GM04504 (cell line): Measurements from ENCODE around the gene SLC13A4.
A peak's percentile ranks its signal among the peaks of the same experiment; 100 is the strongest.
"Not testable (repeated sequence)": the region's sequence is repeated elsewhere in the genome, so short reads cannot be mapped to it uniquely, and the experiment has no call there.

Experiments
- DNase-seq: peaks from one replicate; pipeline ENCODE4 v3.0.0-alpha.2; 2012; ENCODE audit warnings: low read depth

The SLC13A4 gene

GRCh38 chr7:135692055-135692454 is 35.9 kb downstream of the SLC13A4 start:
- no peak for DNase-seq

GRCh38 chr7:135690566-135690965 is 37.4 kb downstream of the SLC13A4 start:
- DNase-seq: no peak

DNA sequence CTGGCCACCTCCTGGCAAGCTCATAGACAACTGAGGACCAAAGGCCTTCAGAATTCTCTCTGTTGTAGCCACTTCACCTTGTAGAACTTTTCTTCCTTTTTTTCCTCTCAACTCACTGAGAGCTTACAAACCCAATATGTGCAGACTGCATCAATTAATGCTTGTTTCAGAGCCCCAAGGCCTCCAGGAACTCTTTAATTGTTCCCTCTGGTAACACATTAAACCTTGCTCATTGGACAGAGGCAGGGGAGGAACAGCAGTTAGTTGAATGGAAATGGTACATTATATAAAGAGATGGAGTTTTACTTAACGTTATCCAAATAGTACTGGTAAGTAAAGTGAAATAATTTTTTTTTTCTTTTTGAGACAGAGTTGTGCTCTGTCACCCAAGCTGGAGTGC is 40.5 kb downstream of the SLC13A4 start:
- no peak for DNase-seq

DNA sequence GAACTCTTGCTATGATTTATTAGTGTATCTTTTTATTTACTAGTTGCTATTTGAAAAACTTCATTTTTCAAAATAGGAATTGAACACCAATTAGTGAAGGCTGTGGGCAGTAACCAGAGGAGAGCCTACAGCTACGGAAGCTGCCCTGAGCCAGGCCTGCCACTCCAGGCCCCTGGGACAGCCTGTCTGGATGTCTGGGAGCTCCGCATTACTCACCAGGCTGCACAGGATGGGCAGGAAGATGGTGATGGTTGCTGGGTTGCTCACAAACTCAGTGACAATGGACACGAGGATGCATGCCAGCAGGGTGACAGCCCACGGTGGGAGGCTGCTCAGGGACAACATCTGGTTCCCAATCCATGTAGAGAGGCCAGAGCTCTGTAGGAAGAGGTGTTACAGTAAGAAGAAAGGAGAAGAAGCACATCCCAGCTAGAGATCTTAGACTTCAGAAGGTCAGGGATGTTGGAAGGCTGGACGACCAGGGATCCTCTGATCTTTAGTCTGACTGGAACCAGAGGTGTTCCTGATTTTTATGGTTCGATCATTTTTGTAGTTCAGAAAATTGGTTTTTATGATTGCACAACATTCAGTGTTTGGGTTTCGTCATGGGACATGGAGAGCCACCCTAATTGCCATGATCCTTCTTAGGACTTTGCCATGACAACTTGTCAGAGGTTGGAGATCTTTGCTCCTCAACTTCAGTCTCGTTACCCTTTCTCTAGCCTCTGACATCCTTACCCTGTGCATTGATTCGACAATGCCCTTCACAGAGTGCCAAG is 42.5 kb downstream of the SLC13A4 start:
- no peak for DNase-seq

DNA sequence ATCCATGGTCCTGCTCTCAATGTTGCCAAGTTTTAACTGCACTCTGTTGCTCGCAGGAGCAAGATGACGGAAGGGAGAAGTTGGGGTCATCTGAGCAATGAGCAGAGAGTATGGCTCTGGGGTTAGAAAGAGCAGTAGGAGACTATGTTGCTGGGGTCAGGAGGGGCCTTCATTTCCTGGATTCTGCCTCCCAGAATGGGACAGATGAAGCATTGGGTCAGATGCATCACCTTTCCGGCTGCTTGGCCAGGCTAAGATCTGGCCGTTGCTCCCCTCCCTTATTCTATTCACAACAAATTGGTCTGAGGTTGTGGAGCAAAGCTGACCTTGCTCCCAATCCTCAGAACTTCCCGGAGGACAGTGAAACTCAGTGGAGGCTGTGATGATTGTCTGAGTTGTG is 43.3 kb downstream of the SLC13A4 start:
- no peak for DNase-seq

DNA sequence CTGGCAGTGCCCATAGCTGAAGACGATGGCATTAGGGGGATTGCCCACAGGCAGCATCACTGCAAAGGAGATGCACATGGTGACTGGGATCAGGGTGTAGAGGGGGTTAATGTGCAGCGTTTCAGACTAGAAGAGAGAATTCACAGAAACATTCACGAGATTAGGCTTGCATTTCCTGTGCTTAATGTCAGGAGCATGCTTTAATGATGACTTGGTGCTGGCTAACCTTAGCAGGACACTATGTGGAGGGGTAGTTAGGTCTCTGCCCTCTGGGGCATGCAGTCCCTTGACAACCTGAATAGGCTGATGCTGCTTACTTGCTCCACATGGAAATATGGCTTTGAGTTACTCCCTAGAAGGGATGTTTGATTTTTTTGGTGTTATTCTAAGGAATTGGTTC is 43.9 kb downstream of the SLC13A4 start:
- DNase-seq: no peak

- no peak for DNase-seq
Measured at GRCh38 chr7:135683609-135684008, 44.4 kb downstream of the SLC13A4 start.

- DNase-seq: no peak
Measured at GRCh38 chr7:135682191-135682590, 45.8 kb downstream of the SLC13A4 start.

- DNase-seq: no peak
Measured at GRCh38 chr7:135681762-135682161, 46.2 kb downstream of the SLC13A4 start.

DNA sequence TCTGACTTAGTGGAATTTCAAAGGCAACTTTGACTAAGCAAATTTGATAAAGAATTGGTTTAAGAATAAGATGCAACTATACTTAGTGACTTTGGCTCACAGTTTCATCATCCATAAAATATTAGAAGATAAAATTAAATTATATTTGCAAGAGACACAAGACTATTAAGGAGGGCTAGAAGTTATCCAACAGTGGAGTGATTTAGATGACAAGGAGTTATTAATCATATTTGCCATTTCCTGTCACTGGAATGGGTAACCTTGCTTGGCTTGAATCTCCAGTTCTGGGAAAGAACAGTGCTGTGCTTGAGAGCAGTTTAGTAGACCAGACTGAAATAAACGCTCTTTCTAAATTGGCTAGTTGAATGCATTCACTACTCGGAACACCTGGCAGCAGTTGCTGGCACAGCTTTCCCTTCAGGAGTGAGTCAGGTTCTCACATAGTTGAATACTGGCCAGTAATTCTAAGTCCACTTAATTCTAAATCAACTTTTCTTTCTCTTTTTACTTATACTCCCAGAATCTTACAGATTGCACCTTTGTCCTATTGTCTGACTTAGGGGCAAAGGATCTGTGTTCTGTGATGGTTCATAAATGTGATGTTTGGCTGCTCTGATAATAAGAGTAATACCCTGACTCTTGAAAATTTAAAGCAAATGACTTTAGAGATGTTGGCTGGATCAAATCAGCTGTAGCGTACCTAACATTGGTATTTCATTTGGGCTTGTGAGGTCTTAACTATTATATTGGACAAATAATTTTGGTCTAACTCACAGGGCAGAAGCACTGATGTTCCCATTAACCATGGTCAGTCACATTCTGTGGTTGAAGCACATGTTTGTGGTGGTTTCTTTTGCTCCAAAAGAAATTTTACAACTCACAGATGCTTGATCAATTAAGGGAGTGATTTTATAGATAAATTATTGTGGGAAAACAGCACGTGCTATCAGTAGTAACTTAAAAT is 49.1 kb downstream of the SLC13A4 start:
- no peak for DNase-seq

- DNase-seq: no peak
Measured at GRCh38 chr7:135673360-135673706, 54.7 kb downstream of the SLC13A4 start.

DNA sequence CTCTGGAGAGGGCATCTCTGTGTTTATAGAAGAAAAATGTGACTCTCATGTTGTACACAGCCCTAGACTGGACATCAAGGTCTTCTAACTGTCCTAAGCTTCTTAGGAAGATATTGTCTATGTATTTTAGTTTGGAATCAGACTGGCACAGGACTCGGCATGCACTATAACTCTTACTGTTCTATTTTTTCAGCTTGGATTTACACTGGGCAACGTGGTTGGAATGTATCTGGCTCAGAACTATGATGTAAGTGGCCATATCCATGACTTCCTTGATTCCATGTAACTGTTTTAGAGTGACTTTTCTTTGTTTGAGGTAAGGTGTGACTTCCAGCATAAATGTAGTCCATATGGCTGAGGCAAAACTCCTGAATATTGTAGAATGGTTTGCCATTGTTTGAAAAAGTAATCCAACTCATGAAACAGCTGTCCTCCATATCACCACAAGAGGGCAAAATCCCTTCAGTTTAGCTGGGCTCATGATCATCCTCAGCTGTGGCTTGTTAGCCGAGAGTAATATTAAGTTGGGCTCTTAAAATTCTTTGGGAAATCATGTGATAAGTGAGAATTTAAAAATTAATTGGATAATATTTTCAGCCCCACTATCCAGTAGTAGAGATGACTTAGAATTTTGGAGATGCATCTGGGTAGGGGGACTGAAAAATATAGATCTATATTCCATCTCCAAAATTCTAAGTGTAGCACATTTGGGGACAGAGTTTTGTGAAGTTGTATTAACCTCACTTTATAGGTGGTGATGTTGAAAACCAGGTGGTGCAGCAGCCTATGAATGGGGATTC is 55.2 kb downstream of the SLC13A4 start:
- no peak for DNase-seq

GRCh38 chr7:135670179-135670578 is 57.8 kb downstream of the SLC13A4 start:
- peak; percentile 51 for DNase-seq

- no peak for DNase-seq
Measured at GRCh38 chr7:135669774-135670173, 58.2 kb downstream of the SLC13A4 start.

DNA sequence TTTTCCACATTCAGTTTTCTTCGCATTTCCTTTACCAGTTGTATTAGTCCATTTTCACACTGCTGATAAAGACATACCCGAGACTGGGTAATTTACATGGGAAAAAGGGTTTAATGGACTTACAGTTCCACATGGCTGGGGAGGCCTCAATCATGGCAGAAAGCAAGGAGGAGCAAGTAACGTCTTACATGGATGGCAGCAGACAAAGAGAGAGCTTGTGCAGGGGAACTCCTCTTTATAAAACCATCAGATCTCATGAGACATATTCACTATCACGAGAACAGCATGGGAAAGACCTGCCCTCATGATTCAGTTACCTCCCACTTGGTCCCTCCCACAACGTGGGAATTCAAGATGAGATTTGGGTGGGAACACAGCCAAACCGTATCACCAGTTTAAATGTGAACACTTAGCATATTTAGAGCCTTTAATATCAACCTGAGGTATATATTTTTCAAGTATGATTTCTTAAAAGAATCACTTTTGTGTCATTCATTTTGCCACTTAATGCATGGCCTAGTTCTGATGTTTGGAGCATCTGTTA is 59.1 kb downstream of the SLC13A4 start:
- DNase-seq: not testable (repeated sequence)

- DNase-seq: not testable (repeated sequence)
Measured at GRCh38 chr7:135667626-135668025, 60.4 kb downstream of the SLC13A4 start.

DNA sequence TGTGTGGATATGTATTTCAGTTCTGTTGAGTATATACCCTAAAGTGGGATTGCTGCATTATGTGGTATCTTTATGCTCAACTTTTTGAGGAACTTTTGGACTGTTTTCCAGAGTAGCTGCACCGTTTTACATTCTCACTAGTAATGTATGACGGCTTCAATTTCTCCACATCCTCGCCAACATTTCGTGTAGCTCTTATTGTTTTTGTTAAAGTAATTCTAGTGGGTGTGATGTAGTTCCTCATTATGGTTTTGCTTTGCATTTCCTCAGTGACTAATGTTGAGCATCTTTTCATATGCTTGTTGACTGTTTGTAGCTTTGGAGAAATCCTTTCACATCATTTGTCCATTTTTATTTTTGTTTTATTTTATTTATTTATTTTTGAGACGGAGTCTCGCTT is 61.1 kb downstream of the SLC13A4 start:
- DNase-seq: no peak

DNA sequence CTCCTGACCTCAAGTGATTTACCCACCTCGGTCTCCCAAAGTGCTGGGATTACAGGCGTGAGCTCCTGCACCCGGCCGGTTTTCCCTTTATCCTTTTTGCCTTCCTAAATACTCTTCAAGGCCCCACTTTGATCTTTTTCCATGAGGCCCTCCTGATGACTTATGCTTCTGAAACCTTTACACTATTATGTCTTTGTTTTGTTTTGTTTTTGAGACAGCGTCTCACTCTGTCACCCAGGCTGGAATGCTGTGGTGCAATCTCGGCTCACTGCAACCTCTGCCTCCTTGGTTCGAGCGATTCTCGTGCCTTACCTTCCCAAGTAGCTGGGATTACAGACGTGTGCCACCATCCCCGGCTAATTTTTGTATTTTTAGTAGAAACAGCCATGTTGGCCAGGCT is 61.8 kb downstream of the SLC13A4 start:
- DNase-seq: no peak

DNA sequence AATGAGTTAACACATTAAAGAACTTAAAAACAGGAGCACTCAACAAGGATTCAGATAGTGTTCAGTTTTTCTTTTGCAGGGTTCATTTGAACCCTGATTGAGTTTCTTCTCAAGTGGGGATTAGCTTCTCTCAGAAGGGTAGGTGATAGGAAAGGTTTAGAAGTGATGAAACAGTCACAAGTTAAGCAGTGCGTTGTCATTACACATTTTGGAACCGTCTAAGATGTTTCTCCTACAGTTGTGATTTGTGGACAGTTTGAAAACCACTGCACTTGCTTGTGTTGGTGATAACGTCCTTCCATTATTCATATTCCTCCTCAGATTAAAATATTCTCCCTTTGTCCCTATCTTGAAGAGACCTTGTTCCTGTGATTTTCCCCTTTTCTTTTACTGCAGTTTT is 62.9 kb downstream of the SLC13A4 start:
- DNase-seq: no peak

DNA sequence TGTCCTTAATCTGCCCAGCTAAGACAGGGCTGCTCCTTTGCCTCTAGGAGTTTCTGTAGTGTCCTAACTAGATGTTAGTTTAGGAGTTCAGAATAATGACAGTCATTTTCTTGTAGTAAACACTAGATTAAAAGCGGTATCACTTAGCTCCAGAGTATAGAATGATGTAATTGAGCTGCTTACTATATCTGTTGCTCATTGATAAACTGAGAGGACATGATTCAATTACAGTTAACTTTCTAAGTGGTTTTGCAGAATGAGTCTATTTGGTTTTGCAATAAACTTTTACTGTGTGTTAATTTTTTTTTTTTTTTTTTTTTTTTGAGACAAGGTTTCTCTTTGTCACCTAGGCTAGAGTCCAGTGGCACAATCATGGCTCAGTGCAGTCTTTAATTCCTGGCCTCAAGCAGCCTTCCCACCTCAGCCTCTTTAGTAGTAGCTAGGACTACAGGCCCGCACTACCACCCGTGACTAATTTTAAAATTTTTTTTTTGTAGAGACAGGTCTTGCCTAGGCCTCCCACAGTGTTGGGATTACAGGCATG is 63.9 kb downstream of the SLC13A4 start:
- no peak for DNase-seq

DNA sequence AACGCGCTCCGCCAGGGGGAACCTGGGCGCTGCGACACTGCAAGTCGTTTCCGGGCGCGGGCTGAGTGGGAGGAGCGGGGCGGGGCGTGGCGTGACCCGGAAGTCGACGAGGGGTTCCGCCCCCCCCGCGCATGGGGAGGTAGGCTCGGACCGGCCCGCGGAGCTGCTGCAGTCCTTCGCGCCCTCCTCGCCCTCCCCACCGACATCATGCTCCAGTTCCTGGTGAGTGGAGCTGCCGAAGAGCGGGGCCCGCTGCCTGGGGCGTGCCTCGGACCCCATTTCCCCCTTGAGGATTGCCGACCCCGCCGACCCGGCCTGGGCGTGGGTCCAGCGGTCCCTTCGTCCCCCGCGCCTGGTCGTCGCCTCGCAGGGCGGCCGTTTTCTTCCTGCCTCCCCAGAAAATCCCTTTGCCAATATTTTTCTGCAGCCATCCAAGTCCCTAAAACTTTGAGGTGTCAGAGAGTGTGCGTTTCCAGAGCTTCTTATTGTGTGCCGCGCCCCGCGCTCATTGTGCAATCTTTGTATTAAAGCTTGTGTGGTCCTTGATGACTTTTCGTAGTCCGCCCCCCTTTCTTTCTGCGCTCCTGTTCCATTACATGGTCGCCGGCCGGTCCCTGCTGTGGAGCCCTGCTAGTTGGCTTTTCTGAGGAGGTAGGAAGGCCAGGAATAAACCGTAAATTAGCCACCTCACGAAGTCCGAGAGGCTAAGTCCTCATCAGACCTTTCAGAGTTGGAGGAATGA is 65.4 kb downstream of the SLC13A4 start, which contains the start of gene STMP1:
Gene STMP1 (plus strand): TSS at position 142 of the 742 bp plus-strand sequence.
- DNase-seq: peak; percentile 86
